Measurements from ENCODE around the gene NKRF. TPM values are rescaled to one million over a fixed set of nuclear protein-coding genes. Genes with fewer than 3 reads are reported as not detected.

NKRF gene
- total RNA-seq, 1 donor from 2014 or later, result 3.7 TPM

DNA sequence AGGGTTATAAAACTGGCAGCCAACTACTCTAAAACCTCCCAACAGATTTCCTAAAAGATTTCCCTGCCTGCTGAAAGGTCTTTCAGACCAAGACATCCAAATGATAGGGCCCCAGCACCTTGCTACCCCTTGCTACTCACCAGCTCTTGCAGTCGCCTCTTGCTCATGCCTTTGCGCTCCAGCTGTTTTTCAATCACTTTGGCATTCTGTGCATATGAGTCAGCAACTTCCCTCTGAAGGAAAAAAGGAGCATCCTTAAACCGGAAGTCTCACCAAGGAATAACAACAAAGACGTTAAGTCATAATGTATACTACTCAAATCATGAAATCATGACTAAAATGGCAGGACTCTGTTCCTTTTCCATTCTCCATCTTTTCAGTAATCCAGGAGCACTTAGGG, 65.0 kb downstream of the NKRF start:
- H3K27ac ChIP-seq (replicated peaks), result peak overlapping the region; percentile 52
- H3K36me3 ChIP-seq, result peaks cover 13% of the 10 kb centered on the region
- no peak overlapping the region for H3K4me3 ChIP-seq
- intact Hi-C loops (cut with micrococcal nuclease), result no loop called here
- H3K27me3 ChIP-seq (ENCODE audit: low read depth), result no peaks in the 10 kb centered on the region
- H3K4me1 ChIP-seq, result no peaks in the 10 kb centered on the region
- no peak for DNase-seq
- H3K9me3 ChIP-seq (replicated peaks), result no peaks in the 10 kb centered on the region
- TF ChIP-seq CTCF (IDR thresholded peaks at IDR 0.05; ENCODE audit: borderline replicate concordance), result no peak

- Histone ChIP-seq H3K9me3 (replicated peaks) (no peaks in the 10 kb centered on the region), H3K4me3 (no peak overlapping the region), H3K36me3 (peaks cover 13% of the 10 kb centered on the region), H3K27me3 (ENCODE audit: low read depth) (no peaks in the 10 kb centered on the region), H3K27ac (replicated peaks) (no peak overlapping the region), H3K4me1 (no peaks in the 10 kb centered on the region)
- intact Hi-C loops (cut with micrococcal nuclease), result no loop called here
- no peak for DNase-seq
- TF ChIP-seq CTCF (IDR thresholded peaks at IDR 0.05; ENCODE audit: borderline replicate concordance), result no peak
These were observed 66.4 kb downstream of the NKRF start for GRCh38 chrX:119539872-119540271.

Small RNAs within 50 kb of the gene (microRNA-seq; reads per million reads assigned to microRNA genes)
- gene MIR766, result 8.7 reads per million, percentile 23 among the genes with 10 or more reads in this experiment

Other genes starting within 250 kb of the NKRF start
- 1.4 TPM for gene SLC25A43, start 207.1 kb downstream of the NKRF start, total RNA-seq
- gene SLC25A5, start 138.0 kb downstream of the NKRF start, total RNA-seq, result 191 TPM
- 15.2 TPM for gene STEEP1, start 41.0 kb downstream of the NKRF start, total RNA-seq
- 61.2 TPM for gene UBE2A, start 31.9 kb downstream of the NKRF start, total RNA-seq
- gene SEPTIN6, start 86.7 kb upstream of the NKRF start, total RNA-seq, result 5.6 TPM
- gene SOWAHD, start 152.2 kb upstream of the NKRF start, total RNA-seq, result 0.33 TPM
- gene RPL39, start 185.2 kb upstream of the NKRF start, total RNA-seq, result 1,056 TPM
- gene UPF3B, start 246.5 kb upstream of the NKRF start, total RNA-seq, result 3.5 TPM

All from left ventricle myocardium inferior (tissue), 1 donor.